CD4-positive, alpha-beta T cell treated with Interleukin-6 at 100 ng/mL for 8 hours (primary cell): Measurements from ENCODE around the gene CD40.
"Not testable (repeated sequence)": the region's sequence is repeated elsewhere in the genome, so short reads cannot be mapped to it uniquely, and the experiment has no call there.

Experiments
- DNase-seq: peaks from one replicate; pipeline ENCODE4 v3.0.0-alpha.2; 2020; ENCODE audit warnings: mixed read lengths, low spot score

Gene CD40

GRCh38 chr20:46093531-46093930 lies 24.6 kb upstream of the CD40 start:
- no peak for DNase-seq

- DNase-seq, result no peak
These were observed 18.4 kb upstream of the CD40 start for GRCh38 chr20:46099491-46100287.

- DNase-seq, result not testable (repeated sequence)
These were observed 17.7 kb upstream of the CD40 start for GRCh38 chr20:46100444-46100843.

GRCh38 chr20:46100988-46101387 lies 17.1 kb upstream of the CD40 start:
- no peak for DNase-seq

GRCh38 chr20:46101957-46102356 lies 16.2 kb upstream of the CD40 start:
- no peak for DNase-seq

GRCh38 chr20:46102940-46103339 lies 15.2 kb upstream of the CD40 start:
- DNase-seq, result no peak

GRCh38 chr20:46104262-46104661 lies 13.9 kb upstream of the CD40 start:
- no peak for DNase-seq

GRCh38 chr20:46107061-46107460 lies 11.1 kb upstream of the CD40 start:
- DNase-seq, result no peak

GRCh38 chr20:46108435-46108841 lies 9.7 kb upstream of the CD40 start:
- no peak for DNase-seq

- DNase-seq, result no peak
These were observed 9.1 kb upstream of the CD40 start for GRCh38 chr20:46108976-46109375.

- no peak for DNase-seq
These were observed 6.9 kb upstream of the CD40 start for GRCh38 chr20:46111028-46111835.

GRCh38 chr20:46111836-46112212 lies 6.3 kb upstream of the CD40 start:
- DNase-seq, result no peak

GRCh38 chr20:46112430-46113112 lies 5.5 kb upstream of the CD40 start:
- DNase-seq, result no peak

GRCh38 chr20:46113113-46113470 lies 5.0 kb upstream of the CD40 start:
- DNase-seq, result no peak

GRCh38 chr20:46114449-46114848 lies 3.7 kb upstream of the CD40 start:
- DNase-seq, result no peak

GRCh38 chr20:46118481-46119020 lies 437 bp downstream of the CD40 start:
- DNase-seq, result no peak

- no peak for DNase-seq
These were observed 973 bp downstream of the CD40 start for GRCh38 chr20:46119028-46119546.

GRCh38 chr20:46119547-46119946 lies 1.4 kb downstream of the CD40 start:
- DNase-seq, result no peak

GRCh38 chr20:46120136-46120535 lies 2.0 kb downstream of the CD40 start:
- no peak for DNase-seq

GRCh38 chr20:46121184-46121930 lies 3.2 kb downstream of the CD40 start:
- DNase-seq, result no peak

GRCh38 chr20:46122071-46122470 lies 4.0 kb downstream of the CD40 start:
- no peak for DNase-seq
